ENCODE measurements around the gene CUX1.
"Not testable (repeated sequence)": the region's sequence is repeated elsewhere in the genome, so short reads cannot be mapped to it uniquely, and the experiment has no call there.

The CUX1 gene

DNA sequence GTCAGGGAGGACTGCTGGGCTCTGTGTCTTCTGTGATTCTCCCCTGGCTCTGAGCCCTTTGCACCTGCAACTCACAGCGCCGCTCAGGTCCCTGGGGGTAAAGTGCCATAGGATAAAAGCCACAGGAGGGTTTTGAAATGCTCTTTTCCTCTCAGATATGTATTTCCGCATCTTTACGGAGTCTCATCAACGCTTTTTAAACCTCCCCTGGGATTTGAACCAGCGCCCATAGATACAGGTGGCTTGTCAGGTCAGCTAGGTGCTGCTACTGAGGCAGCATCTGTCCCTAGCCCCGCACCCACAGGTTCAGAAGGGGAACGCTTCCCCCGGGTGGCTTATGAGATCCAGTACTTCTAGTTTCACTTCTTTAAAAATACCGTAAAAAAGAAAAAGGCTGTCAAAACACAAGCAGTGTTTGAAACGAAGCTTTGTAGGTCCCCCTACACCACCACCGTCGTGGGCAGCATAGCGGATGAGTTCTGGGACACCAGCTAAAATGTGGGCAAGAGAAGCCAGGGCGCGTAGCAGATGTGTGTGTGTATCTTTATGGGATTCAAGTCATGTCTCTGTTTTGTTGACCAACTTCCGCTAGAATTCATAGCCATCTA, 173.5 kb downstream of the CUX1 start:
- no peak for DNase-seq

DNA sequence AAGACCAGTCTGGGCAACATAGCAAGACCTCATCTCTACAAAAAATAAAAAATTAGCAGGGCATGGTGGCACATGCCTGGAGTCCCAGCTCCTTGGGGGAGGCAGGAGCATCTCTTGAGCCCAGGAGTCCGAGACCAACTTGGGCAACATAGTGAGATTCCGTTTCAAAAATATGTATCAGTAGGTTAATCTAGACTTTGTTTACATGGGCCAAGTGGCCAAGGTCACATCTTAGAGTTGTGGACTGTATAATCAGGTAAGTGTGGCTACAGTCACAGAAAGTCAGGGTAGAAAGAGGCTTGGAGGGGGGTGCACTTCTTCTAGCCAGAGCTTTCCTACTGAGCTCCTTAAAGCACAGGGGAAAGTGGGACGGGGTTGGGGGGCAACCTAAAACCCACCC, 174.4 kb downstream of the CUX1 start:
- DNase-seq = no peak

- no peak for DNase-seq
These were observed 175.9 kb downstream of the CUX1 start for GRCh38 chr7:101993311-101993710.

DNA sequence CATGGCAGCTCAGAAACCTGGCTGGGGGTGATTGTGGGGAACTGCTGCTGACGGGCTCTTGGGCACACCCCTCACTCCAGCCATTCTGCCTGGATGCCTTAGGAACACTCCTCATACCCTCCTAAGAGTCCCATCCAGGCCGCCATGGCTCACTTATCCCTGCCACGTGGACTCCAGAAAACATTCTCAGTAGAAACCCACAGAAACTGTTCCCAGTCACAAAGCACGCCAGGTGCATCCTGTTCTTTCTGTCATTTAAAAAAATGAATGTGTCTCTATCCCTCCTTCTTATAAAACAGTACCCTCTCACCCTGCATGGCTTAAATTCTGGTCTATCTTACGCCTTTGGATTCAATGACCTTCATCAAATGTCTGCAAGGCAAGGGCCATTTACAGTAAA, 177.7 kb downstream of the CUX1 start:
- DNase-seq = no peak

GRCh38 chr7:101996131-101996691, 178.8 kb downstream of the CUX1 start:
- DNase-seq = no peak

- DNase-seq = no peak
These were observed 179.4 kb downstream of the CUX1 start for GRCh38 chr7:101996876-101997275.

GRCh38 chr7:101998029-101998905, 180.8 kb downstream of the CUX1 start:
- DNase-seq = no peak

GRCh38 chr7:101998906-101999240, 181.4 kb downstream of the CUX1 start:
- DNase-seq = no peak

DNA sequence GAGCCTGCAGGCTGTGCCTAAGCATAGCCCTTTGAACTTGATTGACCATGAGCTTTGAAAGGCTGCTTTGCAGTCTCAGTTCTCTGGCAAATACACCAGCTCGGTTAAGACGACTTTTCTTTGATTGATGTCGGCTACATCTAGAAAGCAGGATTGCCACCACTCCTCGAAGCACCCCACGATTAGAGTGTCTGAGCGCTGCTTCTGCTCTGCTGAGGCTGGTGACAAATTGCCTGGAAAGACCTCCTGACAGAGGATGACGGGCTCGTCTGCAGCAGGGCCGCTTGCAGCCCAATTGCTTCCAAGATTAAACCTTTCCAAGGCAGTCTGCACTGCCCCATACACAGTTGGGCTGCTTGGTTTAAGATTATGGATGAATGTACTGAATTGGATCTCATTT, 182.0 kb downstream of the CUX1 start:
- no peak for DNase-seq

GRCh38 chr7:102000123-102000522, 182.7 kb downstream of the CUX1 start:
- no peak for DNase-seq

DNA sequence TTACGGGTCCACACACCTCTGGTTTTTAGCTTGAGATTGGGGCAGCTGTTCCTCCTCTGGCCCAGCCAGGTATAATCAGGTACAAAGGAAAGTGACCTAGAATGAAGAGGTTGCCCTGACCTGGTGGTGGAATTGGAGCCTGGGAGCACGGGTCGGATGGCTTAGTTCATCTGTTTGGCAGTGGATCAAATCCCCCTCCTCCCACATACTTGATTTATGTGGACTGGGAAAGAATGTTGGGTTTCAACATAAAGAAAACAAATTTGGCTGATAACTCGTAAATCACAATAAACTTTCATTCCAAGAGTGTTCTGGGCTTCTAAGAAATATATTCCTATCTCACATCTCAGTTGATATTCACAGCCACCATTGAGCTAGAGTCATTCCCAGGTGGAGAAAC, 186.8 kb downstream of the CUX1 start:
- no peak for DNase-seq

DNA sequence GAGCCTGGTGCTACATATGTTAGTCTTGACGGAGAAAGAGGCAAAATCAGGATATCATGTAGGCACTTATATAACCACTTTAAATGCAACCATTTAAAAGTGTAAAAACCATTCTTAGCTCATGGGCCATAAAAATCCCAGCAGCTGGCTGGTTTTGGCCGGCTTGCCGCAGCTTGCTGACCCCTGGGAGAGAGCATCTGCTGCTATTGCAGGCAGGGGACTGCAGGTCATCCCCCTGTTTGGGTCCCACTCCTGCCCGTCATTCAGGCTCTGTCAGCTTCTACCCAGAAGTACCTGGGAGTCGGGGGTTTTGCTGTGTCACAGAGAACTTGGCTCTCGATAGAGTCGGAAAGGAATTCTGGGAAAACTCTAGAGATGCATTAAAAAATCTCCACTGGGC, 187.4 kb downstream of the CUX1 start:
- no peak for DNase-seq

- no peak for DNase-seq
These were observed 188.6 kb downstream of the CUX1 start for GRCh38 chr7:102005933-102006480.

- DNase-seq = no peak
These were observed 189.3 kb downstream of the CUX1 start for GRCh38 chr7:102006695-102007094.

- DNase-seq = no peak
These were observed 191.3 kb downstream of the CUX1 start for GRCh38 chr7:102008535-102009262.

GRCh38 chr7:102009628-102010027, 192.2 kb downstream of the CUX1 start:
- DNase-seq = no peak

DNA sequence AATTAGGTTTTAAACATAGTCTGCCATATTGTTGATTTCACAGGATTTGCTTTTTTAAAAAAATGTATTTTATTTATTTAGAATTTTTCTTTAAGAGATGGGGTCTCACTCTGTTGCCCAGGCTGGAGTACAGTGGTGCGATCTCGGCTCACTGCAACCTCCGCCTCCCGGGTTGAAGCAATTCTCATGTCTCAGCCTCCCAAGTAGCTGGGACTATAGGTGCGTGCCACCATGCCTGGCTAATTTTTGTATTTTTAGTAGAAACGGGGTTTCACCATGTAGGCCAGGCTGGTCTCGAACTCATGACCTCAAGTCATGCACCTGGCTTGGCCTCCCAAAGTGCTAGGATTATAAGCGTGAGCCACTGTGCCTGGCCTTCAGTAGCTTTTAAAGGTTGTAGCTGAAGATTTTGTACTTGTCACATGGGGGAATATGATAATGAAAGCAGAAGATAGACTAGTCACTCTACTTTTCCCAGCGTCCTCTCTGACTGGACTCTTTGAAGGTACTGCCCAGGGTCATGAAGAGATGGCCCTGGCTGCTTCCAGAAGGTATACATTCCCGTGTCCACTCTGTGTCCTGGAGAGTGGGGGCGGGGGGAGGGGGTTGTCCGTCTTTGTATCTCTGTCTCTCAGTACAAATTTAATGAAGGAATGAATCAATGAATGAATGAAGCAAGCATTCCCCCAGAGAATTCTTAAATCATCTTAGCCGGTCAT, 194.8 kb downstream of the CUX1 start:
- not testable (repeated sequence) for DNase-seq

DNA sequence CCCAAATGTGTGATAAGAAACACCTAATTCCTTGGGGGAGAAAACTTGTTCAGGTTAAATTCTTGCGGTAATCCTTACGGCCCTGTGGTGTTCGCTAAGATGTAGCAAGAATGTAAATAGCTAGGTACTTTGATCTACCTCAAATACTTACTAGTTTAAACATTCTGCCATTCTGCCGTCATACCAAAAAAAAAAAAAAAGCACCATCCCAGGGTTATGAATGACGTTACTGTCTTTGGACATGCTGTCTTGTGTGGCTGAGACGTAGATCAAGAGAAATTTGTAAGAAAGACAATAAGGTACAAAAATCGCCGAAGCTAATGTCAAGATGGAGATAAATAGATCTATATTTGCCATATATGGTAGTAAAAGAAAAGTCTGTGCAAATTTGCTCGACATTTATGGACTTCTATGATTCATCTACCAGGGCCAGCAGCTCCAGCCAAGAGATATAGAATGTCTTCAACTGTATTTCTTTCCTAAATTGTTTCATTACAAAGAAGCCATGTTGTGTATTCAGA, 195.6 kb downstream of the CUX1 start:
- DNase-seq = no peak

GRCh38 chr7:102018876-102019275, 201.4 kb downstream of the CUX1 start:
- DNase-seq = no peak

DNA sequence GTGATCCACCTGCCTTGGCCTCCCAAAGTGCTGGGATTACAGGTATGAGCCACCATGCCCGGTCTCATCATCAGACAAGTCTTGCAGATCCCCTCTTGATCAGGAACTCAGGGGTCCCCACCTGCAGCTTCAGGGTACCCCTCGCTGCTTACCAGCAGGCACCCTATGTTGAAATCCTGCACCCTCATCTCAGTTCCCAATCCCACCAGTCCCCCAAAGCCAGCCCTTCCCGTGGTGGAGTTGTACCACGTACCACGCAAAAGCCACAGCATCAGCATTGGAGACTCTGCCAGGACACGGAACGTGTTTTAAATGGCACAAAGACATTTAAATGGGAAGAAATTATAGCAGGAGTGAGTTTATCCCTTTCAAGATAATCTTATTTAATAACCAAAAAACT, 202.0 kb downstream of the CUX1 start:
- DNase-seq = no peak

DNA sequence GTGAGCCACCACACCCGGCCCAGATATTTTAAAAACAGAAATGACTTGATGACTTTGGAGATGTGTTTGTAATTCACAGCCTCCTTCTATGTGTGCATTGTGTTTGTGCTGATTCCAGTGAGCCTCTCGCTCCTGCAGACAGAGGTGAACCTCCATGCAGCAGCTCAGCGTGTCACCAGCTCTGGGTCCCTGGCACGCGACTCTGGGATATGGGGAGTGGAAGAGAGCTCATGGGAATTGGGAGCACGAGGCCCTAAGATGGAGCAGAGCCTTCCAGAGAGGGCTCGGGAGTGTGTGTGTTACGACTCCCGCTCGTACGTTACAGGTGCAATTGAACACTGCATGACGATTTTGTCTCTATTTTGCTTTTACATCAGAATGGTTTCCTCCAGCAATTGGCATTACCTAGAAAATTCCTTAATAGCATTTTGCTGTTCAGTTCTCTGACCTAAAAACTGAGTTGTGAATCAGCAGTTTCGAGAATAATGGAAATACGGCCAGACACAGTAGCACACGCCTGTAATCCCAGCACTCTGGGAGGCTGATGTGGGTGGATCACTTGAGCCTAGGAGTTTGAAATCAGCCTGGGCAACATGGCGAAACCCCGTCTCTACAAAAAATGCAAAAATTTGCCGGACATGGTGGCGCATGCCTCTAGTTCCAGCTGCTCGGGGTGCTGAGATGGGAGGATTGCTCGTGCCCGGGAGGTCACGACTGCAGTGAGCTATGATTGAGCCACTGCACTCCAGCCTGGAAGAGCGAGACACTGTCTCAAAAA, 204.6 kb downstream of the CUX1 start:
- DNase-seq = no peak

Measured in AML-193 (cell line).